SK-N-SH (cell line): ENCODE measurements around the gene ZNF236. TPM values are rescaled to one million over a fixed set of nuclear protein-coding genes. Genes with fewer than 3 reads are reported as not detected.

ENCODE experiments used
- CTCF ChIA-PET: fragments of 300-600, 350-600 bp; formaldehyde crosslinking; extraction: SDS; loops from one replicate; lab custom pipeline; 2021; lab: Yijun Ruan, JAX
- POLR2A ChIA-PET: fragments of 350-600 bp; sonication (Branson Sonifier 250); formaldehyde crosslinking; extraction: SDS; loops from one replicate; lab custom pipeline; 2020; ENCODE audit warnings: antibody characterized with exemption, inconsistent platforms; lab: Yijun Ruan, JAX
- DNase-seq: peaks from one replicate; pipeline ENCODE4 v3.0.0; 2012
- H2AFZ ChIP-seq: fragments of 200-600 bp; sonication (generic); 2 replicates; pipeline ENCODE4 v1.8.1; 2016; ENCODE audit warnings: antibody characterized with exemption, mild to moderate bottlenecking, low read depth
- H3F3A ChIP-seq: fragments of 200-600 bp; sonication (generic); replicated peaks from 2 replicates; pipeline ENCODE3; 2016; ENCODE audit warnings: antibody characterized with exemption, mild to moderate bottlenecking; ENCODE audit not compliant: insufficient read depth
- H3K27ac ChIP-seq, 2 experiments: fragments of 200-500 bp in 1 of 2; fragments of 200-600 bp in 1 of 2; sonication (Bioruptor generic) in 1 of 2; sonication (generic), shearing (Covaris generic) in 1 of 2; 2 replicates each; pipeline versions ENCODE4 v1.5.1 to v1.6.1; 2014 to 2016; ENCODE audit warnings: low read depth in 2 of 2, inconsistent platforms in 1 of 2, low read length in 1 of 2, mild to moderate bottlenecking in 1 of 2, mixed read lengths in 1 of 2
- H3K27me3 ChIP-seq: fragments of 200-600 bp; sonication (generic), shearing (Covaris generic); 2 replicates; pipeline ENCODE4 v1.6.1; 2016; ENCODE audit warnings: mixed run types; ENCODE audit not compliant: insufficient read depth
- H3K36me3 ChIP-seq, 2 experiments: fragments of 200-500 bp in 1 of 2; fragments of 200-600 bp in 1 of 2; sonication (Bioruptor generic) in 1 of 2; sonication (generic) in 1 of 2; replicated peaks in 1 of 2; 2 replicates each; pipeline versions ENCODE3 to v1.5.1; 2014 to 2016; ENCODE audit warnings: low read length in 1 of 2, mild to moderate bottlenecking in 1 of 2; ENCODE audit not compliant: insufficient read depth in 2 of 2, control insufficient read depth in 1 of 2
- H3K4me1 ChIP-seq, 2 experiments: fragments of 200-500 bp in 1 of 2; fragments of 200-600 bp in 1 of 2; sonication (Bioruptor generic) in 1 of 2; sonication (generic), shearing (Covaris generic) in 1 of 2; 2 replicates each; pipeline versions ENCODE4 v1.5.1 to v1.6.1; 2014 to 2016; ENCODE audit warnings: low read depth in 1 of 2, low read length in 1 of 2, mixed run types in 1 of 2; ENCODE audit not compliant: insufficient read depth in 2 of 2, control insufficient read depth in 1 of 2
- H3K4me2 ChIP-seq: fragments of 200-600 bp; sonication (generic), shearing (Covaris generic); 2 replicates; pipeline ENCODE4 v1.6.1; 2017; ENCODE audit warnings: mixed run types
- H3K4me3 ChIP-seq, 2 experiments: fragments of 200-500 bp in 1 of 2; fragments of 200-600 bp in 1 of 2; sonication (Bioruptor generic) in 1 of 2; sonication (generic), shearing (Covaris generic) in 1 of 2; 2 replicates each; pipeline versions ENCODE4 v1.5.1 to v1.8.1; 2014 to 2016; ENCODE audit warnings: low read depth in 2 of 2, inconsistent platforms in 1 of 2, low read length in 1 of 2, mild to moderate bottlenecking in 1 of 2, mixed read lengths in 1 of 2, moderate library complexity in 1 of 2
- H3K79me2 ChIP-seq: fragments of 200-600 bp; sonication (generic); 2 replicates; pipeline ENCODE4 v1.8.1; 2017; ENCODE audit warnings: mild to moderate bottlenecking; ENCODE audit not compliant: insufficient read depth
- H3K9ac ChIP-seq: fragments of 200-600 bp; sonication (generic); 2 replicates; pipeline ENCODE4 v1.6.1; 2017; ENCODE audit warnings: mixed run types
- H3K9me2 ChIP-seq: fragments of 200-600 bp; sonication (generic); 2 replicates; pipeline ENCODE4 v1.6.1; 2017; ENCODE audit warnings: mixed run types
- H3K9me3 ChIP-seq: fragments of 200-600 bp; sonication (generic); 2 replicates; pipeline ENCODE4 v1.6.1; 2017; ENCODE audit warnings: mixed run types, mild to moderate bottlenecking, moderate library complexity
- H4K20me1 ChIP-seq: fragments of 200-600 bp; sonication (generic); 2 replicates; pipeline ENCODE4 v1.6.1; 2017; ENCODE audit warnings: mild to moderate bottlenecking, mixed run types; ENCODE audit not compliant: insufficient read depth
- EZH2phosphoT487 ChIP-seq: fragments of 200-600 bp; sonication (generic); IDR thresholded peaks from 2 replicates; pipeline ENCODE4 v1.6.1; 2017; ENCODE audit warnings: low read depth, mixed run types, mild to moderate bottlenecking, antibody characterized with exemption, moderate library complexity, borderline replicate concordance
- GATA2 ChIP-seq: sonication (generic); formaldehyde crosslinking; IDR thresholded peaks from 2 replicates; pipeline ENCODE4 v1.5.0; 2020; ENCODE audit warnings: mild to moderate bottlenecking, missing genetic modification reagents
- PBX3 ChIP-seq: IDR thresholded peaks from 2 replicates; pipeline ENCODE4; 2012
- RCOR1 ChIP-seq: fragments of 150-350 bp; IDR thresholded peaks from 2 replicates; pipeline ENCODE4 v1.6.1; 2017; ENCODE audit warnings: antibody characterized with exemption, low read length
- SIN3A ChIP-seq: IDR thresholded peaks from 2 replicates; pipeline ENCODE4 v1.6.1; 2012; ENCODE audit warnings: low read depth, mild to moderate bottlenecking, low read length, moderate library complexity, borderline replicate concordance
- SMC3 ChIP-seq: IDR thresholded peaks from 2 replicates; pipeline ENCODE4 v1.6.1; 2012; ENCODE audit warnings: low read depth, low read length, improper control_type of control experiment
- WGBS: methylation state at CpG from one replicate; pipeline ENCODE4 v1.1.6; 2017; ENCODE audit warnings: low lambda C conversion rate; 5-methylcytosine and 5-hydroxymethylcytosine counted together
- polyA plus RNA-seq, 3 experiments: library from polyadenylated mRNA; depleted of rRNA; stranded (reverse); fragments of >200 nt; gene quantifications; 2 replicates each; pipeline ENCODE4 v1.2.3, GENCODE V29; 2012
- TF ChIP-seq, protein P1 (sequence below): IDR thresholded peaks from 2 replicates; pipeline ENCODE4 v1.4.0; 2012; ENCODE audit warnings: low read depth, borderline replicate concordance
- TF ChIP-seq, protein P2 (sequence below): fragments of 200-600 bp; sonication (generic); IDR thresholded peaks from 2 replicates; pipeline ENCODE4 v1.6.1; 2017; ENCODE audit warnings: antibody characterized with exemption, mild to moderate bottlenecking, moderate library complexity
- TF ChIP-seq, protein P3 (sequence below): IDR thresholded peaks from 2 replicates; pipeline ENCODE4 v1.4.0; 2012; ENCODE audit warnings: low read depth, borderline replicate concordance

ZNF236 gene
- polyA plus RNA-seq, 1 of the 3 experiments (the other 2 are of a cell fraction), result 4.2 TPM

DNA sequence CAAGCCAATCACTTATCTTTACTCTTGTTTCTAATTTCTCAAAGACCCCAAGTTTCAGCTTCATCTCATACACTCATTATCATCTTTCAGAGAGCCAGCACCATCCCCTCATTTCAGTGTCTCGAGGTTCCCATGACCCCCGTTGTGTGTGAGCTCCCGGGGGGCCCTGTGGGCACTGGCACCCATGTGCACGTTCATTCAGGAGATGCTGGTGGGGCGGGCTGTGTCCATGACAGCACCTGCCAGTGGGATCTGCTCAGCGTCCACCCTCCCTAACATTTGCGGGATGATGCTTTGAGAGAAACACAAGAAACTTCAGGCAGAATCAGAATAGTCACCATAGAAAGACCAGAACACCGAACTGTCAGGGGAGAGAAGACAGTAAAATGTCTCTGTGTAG, 189.8 kb downstream of the ZNF236 start:
- Histone ChIP-seq H2AFZ (no peak overlapping the region), H3K9me2 (no peaks in the 10 kb centered on the region), H3K79me2 (no peaks in the 10 kb centered on the region), H3K27ac (no peak overlapping the region), H3K4me3 (no peak overlapping the region), H3F3A (no peaks in the 10 kb centered on the region), H3K27me3 (no peaks in the 10 kb centered on the region), H3K36me3 (no peaks in the 10 kb centered on the region), H3K9me3 (no peaks in the 10 kb centered on the region), H4K20me1 (no peaks in the 10 kb centered on the region), H3K4me2 (no peak overlapping the region), H3K9ac (no peak overlapping the region), H3K4me1 (no peaks in the 10 kb centered on the region)
- ChIA-PET POLR2A (no interaction called here), CTCF (interaction anchor here (1.4 to 5.9 kb wide), 3 partner anchors 9 to 28 kb away, joined by 4 to 41 read pairs (median 6); no protein-coding TSS in a partner anchor)
- 75% methylated on average over 8 of the region's 8 CpGs for WGBS
- TF ChIP-seq RCOR1 (no peak), GATA2 (CRISPR knock-in tag) (no peak), SMC3 (no peak), EZH2phosphoT487 (no peak), SIN3A (no peak)
- TF ChIP-seq, protein P1, sequence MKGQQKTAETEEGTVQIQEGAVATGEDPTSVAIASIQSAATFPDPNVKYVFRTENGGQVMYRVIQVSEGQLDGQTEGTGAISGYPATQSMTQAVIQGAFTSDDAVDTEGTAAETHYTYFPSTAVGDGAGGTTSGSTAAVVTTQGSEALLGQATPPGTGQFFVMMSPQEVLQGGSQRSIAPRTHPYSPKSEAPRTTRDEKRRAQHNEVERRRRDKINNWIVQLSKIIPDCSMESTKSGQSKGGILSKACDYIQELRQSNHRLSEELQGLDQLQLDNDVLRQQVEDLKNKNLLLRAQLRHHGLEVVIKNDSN, result no peak
- TF ChIP-seq, protein P2, sequence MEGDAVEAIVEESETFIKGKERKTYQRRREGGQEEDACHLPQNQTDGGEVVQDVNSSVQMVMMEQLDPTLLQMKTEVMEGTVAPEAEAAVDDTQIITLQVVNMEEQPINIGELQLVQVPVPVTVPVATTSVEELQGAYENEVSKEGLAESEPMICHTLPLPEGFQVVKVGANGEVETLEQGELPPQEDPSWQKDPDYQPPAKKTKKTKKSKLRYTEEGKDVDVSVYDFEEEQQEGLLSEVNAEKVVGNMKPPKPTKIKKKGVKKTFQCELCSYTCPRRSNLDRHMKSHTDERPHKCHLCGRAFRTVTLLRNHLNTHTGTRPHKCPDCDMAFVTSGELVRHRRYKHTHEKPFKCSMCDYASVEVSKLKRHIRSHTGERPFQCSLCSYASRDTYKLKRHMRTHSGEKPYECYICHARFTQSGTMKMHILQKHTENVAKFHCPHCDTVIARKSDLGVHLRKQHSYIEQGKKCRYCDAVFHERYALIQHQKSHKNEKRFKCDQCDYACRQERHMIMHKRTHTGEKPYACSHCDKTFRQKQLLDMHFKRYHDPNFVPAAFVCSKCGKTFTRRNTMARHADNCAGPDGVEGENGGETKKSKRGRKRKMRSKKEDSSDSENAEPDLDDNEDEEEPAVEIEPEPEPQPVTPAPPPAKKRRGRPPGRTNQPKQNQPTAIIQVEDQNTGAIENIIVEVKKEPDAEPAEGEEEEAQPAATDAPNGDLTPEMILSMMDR, result no peak
- no peak for DNase-seq

DNA sequence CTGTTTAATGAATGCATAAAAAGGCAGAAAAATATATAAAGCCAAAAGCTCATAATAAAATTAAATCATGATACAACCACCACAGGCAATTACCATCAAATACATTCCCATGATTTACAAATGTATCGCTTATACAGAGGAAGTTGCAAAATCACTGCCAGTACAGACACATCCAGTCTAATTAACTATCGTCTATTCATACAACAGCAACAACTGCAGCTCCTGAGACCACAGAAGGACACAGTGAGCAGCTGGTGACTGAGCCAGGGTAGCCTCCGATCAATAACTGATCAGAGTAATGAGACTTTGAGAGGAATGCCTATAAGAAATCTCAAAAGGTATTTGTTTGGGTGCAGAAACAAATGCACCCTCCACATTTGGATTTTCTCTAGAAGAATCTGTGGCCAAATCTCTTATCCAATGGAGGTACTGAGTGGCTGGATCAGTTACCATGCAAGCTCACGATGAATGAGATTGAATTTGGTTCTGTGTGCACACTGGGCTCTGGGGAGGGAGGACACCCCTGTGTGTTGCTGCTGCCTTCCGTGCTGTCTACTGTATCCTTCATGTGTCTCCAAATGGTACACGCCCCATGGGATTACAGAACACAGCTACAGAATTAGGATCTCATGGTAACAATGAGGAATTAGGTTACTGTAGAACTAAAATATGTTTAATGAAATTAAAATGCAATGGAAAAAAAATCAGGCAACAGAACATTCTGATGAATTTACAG, 190.6 kb downstream of the ZNF236 start:
- no peaks in the 10 kb centered on the region for H3K27me3 ChIP-seq
- CTCF ChIA-PET, result interaction anchor here (0.8 to 5.9 kb wide), 4 partner anchors 10 to 29 kb away, joined by 3 to 41 read pairs (median 5); no protein-coding TSS in a partner anchor
- H3K4me1 ChIP-seq, result no peaks in the 10 kb centered on the region
- no peak overlapping the region for H3K27ac ChIP-seq
- no peak for DNase-seq
- H3K4me2 ChIP-seq, result no peak overlapping the region
- no peaks in the 10 kb centered on the region for H3K9me3 ChIP-seq
- H2AFZ ChIP-seq, result no peak overlapping the region
- H3K79me2 ChIP-seq, result no peaks in the 10 kb centered on the region
- H3K36me3 ChIP-seq, result no peaks in the 10 kb centered on the region
- WGBS, result 81% methylated on average over 6 of the region's 6 CpGs
- no peaks in the 10 kb centered on the region for H3F3A ChIP-seq
- no peaks in the 10 kb centered on the region for H3K9me2 ChIP-seq
- TF ChIP-seq, protein P3, sequence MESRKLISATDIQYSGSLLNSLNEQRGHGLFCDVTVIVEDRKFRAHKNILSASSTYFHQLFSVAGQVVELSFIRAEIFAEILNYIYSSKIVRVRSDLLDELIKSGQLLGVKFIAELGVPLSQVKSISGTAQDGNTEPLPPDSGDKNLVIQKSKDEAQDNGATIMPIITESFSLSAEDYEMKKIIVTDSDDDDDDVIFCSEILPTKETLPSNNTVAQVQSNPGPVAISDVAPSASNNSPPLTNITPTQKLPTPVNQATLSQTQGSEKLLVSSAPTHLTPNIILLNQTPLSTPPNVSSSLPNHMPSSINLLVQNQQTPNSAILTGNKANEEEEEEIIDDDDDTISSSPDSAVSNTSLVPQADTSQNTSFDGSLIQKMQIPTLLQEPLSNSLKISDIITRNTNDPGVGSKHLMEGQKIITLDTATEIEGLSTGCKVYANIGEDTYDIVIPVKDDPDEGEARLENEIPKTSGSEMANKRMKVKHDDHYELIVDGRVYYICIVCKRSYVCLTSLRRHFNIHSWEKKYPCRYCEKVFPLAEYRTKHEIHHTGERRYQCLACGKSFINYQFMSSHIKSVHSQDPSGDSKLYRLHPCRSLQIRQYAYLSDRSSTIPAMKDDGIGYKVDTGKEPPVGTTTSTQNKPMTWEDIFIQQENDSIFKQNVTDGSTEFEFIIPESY, result no peak
- TF ChIP-seq PBX3, result no peak
- TF ChIP-seq, all 33 proteins: peak for 0
- H4K20me1 ChIP-seq, result no peaks in the 10 kb centered on the region
- no peak overlapping the region for H3K9ac ChIP-seq
- POLR2A ChIA-PET, result no interaction called here
- H3K4me3 ChIP-seq, result no peak overlapping the region
